NT2/D1 (cell line): ENCODE results near the gene ZNF497.

Experiments
- SUZ12 ChIP-seq: IDR thresholded peaks from 2 replicates; pipeline ENCODE4 v1.6.1; 2011; ENCODE audit not compliant: insufficient read length, insufficient read depth; ENCODE audit errors: extremely low read depth
- YY1 ChIP-seq: IDR thresholded peaks from 2 replicates; pipeline ENCODE4 v1.6.1; 2011; ENCODE audit not compliant: insufficient read length, insufficient read depth
- ZNF274 ChIP-seq: IDR thresholded peaks from 2 replicates; pipeline ENCODE4 v1.6.1; 2011; ENCODE audit warnings: mild to moderate bottlenecking, low read depth, low read length

DNA sequence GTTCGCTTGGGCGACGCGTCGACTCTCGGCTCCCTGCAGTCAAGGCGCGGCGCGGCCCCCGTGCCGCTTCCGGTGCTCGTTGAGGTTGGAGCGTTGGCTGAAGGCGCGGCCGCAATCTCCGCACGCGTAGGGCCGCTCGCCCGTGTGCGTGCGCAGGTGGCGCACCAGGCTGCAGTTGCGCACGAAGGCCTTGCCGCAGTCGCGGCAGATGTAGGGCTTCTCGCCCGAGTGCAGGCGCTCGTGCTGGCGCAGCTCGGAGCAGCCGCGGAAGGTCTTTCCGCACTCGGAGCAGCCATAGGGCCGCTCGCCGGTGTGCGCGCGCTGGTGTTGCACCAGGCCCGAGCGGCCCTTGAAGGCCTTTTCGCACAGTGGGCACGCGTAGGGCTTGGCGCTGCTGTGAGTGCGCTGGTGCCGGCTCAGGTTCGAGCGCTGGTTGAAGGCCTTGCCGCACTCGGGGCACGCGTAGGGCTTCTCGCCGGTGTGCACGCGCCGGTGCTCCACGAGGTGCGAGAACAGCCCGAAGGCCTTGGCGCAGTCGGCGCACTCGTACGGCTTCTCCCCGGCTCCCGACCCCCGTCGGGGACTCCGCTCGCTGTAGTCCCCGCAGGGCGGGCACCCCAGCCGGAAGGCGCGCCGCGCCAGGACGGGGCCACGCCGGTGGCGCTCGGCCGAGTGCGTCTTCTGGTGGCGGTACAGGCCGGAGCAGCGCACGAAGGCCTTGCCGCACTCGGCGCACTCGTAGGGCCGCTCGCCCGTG is 5.3 kb upstream of the ZNF497 start:
- TF ChIP-seq YY1 = no peak
- TF ChIP-seq ZNF274 = no peak
- TF ChIP-seq SUZ12 = no peak
